Fibroblast of lung (primary cell): Measurements from ENCODE around the gene ST6GALNAC2. TPM values are rescaled to one million over a fixed set of nuclear protein-coding genes. Genes with fewer than 3 reads are reported as not detected.
"Not testable (repeated sequence)": the region's sequence is repeated elsewhere in the genome, so short reads cannot be mapped to it uniquely, and the experiment has no call there.

Source experiments
- DNase-seq, 2 donors: peaks; one replicate each; pipeline versions ENCODE4 v3.0.0 to v3.0.0-alpha.2; 2010; ENCODE audit warnings: low read depth in 2 of 2
- H2AFZ ChIP-seq: 2 replicates; pipeline ENCODE4 v1.5.1; 2012; ENCODE audit warnings: low read length, control low read depth, inconsistent platforms
- H3K27ac ChIP-seq: 2 replicates; pipeline ENCODE4 v1.5.1; 2011; ENCODE audit warnings: low read length, control low read depth; ENCODE audit not compliant: insufficient read depth
- H3K27me3 ChIP-seq: 2 replicates; pipeline ENCODE4 v1.5.1; 2011; ENCODE audit warnings: mild to moderate bottlenecking, low read length; ENCODE audit not compliant: control insufficient read depth, insufficient read depth
- H3K36me3 ChIP-seq: 2 replicates; pipeline ENCODE4 v1.5.1; 2011; ENCODE audit warnings: low read length; ENCODE audit not compliant: control insufficient read depth, insufficient read depth
- H3K4me1 ChIP-seq: 2 replicates; pipeline ENCODE4 v1.5.1; 2011; ENCODE audit warnings: low read length; ENCODE audit not compliant: control insufficient read depth, insufficient read depth; ENCODE audit errors: extremely low read depth
- H3K4me2 ChIP-seq: 2 replicates; pipeline ENCODE4 v1.5.1; 2011; ENCODE audit warnings: low read length, control low read depth; ENCODE audit not compliant: insufficient read depth; ENCODE audit errors: extremely low read depth
- H3K4me3 ChIP-seq, 4 experiments: fragments of 200-600 bp in 1 of 4; sonication (generic) in 1 of 4; replicated peaks in 1 of 4; 2 replicates each; pipeline ENCODE4 v1.5.1; 2011 to 2016; ENCODE audit warnings: low read length in 4 of 4, low read depth in 3 of 4, mild to moderate bottlenecking in 3 of 4, control low read depth in 2 of 4, inconsistent platforms in 1 of 4, mixed read lengths in 1 of 4; ENCODE audit not compliant: insufficient read depth in 1 of 4; ENCODE audit errors: control extremely low read depth in 1 of 4
- H3K79me2 ChIP-seq: 2 replicates; pipeline ENCODE4 v1.5.1; 2012; ENCODE audit warnings: mild to moderate bottlenecking, low read length, inconsistent platforms; ENCODE audit not compliant: control insufficient read depth, insufficient read depth
- H3K9ac ChIP-seq: 2 replicates; pipeline ENCODE4 v1.5.1; 2011; ENCODE audit warnings: mild to moderate bottlenecking, low read length, control low read depth; ENCODE audit not compliant: insufficient read depth
- H3K9me3 ChIP-seq: 2 replicates; pipeline ENCODE4 v1.5.1; 2012; ENCODE audit warnings: low read depth, low read length; ENCODE audit not compliant: control insufficient read depth, insufficient read depth
- H4K20me1 ChIP-seq: 2 replicates; pipeline ENCODE4 v1.5.1; 2011; ENCODE audit warnings: low read length; ENCODE audit not compliant: control insufficient read depth, insufficient read depth; ENCODE audit errors: extremely low read depth
- CTCF ChIP-seq, 2 donors: IDR thresholded peaks in 1 of 2; conservative IDR thresholded peaks in 1 of 2; 1 replicate in 1 of 2; 2 replicates in 1 of 2; pipeline ENCODE4 v1.5.1; 2011 to 2012; ENCODE audit warnings: low read length in 2 of 2, control low read depth in 1 of 2, inconsistent platforms in 1 of 2, low read depth in 1 of 2, mild to moderate bottlenecking in 1 of 2
- EZH2 ChIP-seq: IDR thresholded peaks from 2 replicates; pipeline ENCODE4 v1.5.1; 2012; ENCODE audit warnings: low read length, control low read depth, mild to moderate bottlenecking; ENCODE audit errors: missing control alignments
- polyA plus RNA-seq, 2 donors: library from polyadenylated mRNA; depleted of rRNA in 1 of 2; stranded (reverse) in 1 of 2; unstranded in 1 of 2; fragments of >200 nt; gene quantifications; 2 replicates each; pipeline ENCODE4 v1.2.1, GENCODE V29; 2011 to 2012; ENCODE audit warnings: missing spikeins in 1 of 2
- total RNA-seq: library from RNA; depleted of rRNA; stranded (reverse); fragments of >200 nt; gene quantifications from 2 replicates; pipeline ENCODE4 v1.2.1, GENCODE V29; 2014

Gene ST6GALNAC2
- total and polyA plus RNA-seq, 2 donors (not counting 1 experiment from before 2014, with no cell fraction given) = 0.42 to 0.83 TPM

DNA sequence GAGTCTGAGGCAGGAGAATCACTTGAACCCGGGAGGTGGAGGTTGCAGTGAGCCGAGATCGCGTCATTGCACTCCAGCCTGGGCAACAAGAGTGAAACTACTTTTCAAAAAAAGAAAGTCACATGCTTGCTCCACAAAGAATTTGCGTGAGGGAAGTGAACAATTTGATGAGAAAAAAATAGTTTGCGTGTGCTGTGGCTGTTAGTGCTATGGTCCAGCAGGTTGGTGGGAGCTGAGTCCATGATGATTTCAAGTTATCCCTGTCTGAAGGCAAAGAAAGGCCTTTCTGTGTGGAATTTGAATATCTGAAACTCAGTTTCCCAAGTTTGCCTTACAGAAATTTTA lies 24.8 kb downstream of the ST6GALNAC2 start:
- Histone ChIP-seq H3K4me3 (peak overlapping the region; percentile 6 to 42 (median 20)), H3K9ac (no peak overlapping the region), H3K4me2 (peak overlapping the region; percentile 75), H3K27ac (peak overlapping the region; percentile 46), H4K20me1 (no peaks in the 10 kb centered on the region), H3K27me3 (no peaks in the 10 kb centered on the region), H3K79me2 (peaks cover 41% of the 10 kb centered on the region), H3K9me3 (no peaks in the 10 kb centered on the region), H3K4me1 (peaks cover 17% of the 10 kb centered on the region), H2AFZ (no peak overlapping the region), H3K36me3 (no peaks in the 10 kb centered on the region)
- TF ChIP-seq CTCF (conservative IDR thresholded peaks at IDR 0.05 in 1 of 2, IDR thresholded peaks at IDR 0.05 in 1 of 2; ENCODE audit: low read depth in 1 of 2, low read length in 2 of 2) = no peak
- no peak for TF ChIP-seq EZH2
- DNase-seq = no peak

DNA sequence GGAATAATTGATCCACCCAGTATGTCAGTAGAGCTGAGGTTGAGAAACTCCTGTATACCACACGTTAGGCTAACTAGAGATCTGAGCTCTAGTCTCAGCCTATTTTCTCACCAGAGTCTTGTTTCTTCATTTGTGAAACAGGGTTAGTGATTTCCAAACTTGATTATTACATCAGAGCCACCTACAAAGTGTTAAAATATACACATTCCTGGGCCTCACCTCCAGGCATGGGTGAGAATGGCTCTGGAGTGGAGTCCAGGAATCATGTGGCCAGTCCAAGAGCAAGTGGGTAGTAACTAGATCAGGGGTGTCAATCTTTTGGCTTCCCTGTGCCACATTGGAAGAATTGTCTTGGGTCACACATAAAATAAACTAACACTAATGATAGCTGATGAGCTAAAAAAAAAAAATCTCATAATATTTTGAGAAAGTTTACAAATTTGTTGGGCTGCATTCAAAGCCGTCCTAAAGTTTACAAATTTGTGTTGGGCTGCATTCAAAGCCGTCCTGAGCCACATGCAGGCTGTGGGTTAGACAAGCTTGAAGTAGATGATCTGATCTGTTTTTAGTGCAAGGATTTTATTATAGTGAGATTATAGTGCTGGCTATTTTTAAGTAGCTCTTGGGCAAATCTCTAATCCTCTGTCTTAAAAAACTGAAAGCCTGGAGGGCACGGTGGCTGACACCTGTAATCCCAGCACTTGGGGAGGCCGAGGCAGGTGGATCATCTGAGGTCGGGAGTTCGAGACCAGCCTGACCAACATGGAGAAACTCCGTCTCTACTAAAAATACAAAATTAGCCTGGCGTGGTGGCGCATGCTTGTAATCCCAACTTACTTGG lies 25.4 kb downstream of the ST6GALNAC2 start:
- Histone ChIP-seq H3K27me3 (no peaks in the 10 kb centered on the region), H3K36me3 (no peaks in the 10 kb centered on the region), H3K27ac (no peak overlapping the region), H3K79me2 (peaks cover 41% of the 10 kb centered on the region), H3K9me3 (no peaks in the 10 kb centered on the region), H4K20me1 (no peaks in the 10 kb centered on the region), H3K9ac (no peak overlapping the region), H2AFZ (no peak overlapping the region), H3K4me3 (peak overlapping the region in 2 of 4 experiments; percentile 32 to 87), H3K4me2 (peak overlapping the region; percentile 62), H3K4me1 (peaks cover 17% of the 10 kb centered on the region)
- TF ChIP-seq EZH2 (no peak), CTCF (conservative IDR thresholded peaks at IDR 0.05 in 1 of 2, IDR thresholded peaks at IDR 0.05 in 1 of 2; ENCODE audit: low read depth in 1 of 2, low read length in 2 of 2) (no peak)
- no peak for DNase-seq

DNA sequence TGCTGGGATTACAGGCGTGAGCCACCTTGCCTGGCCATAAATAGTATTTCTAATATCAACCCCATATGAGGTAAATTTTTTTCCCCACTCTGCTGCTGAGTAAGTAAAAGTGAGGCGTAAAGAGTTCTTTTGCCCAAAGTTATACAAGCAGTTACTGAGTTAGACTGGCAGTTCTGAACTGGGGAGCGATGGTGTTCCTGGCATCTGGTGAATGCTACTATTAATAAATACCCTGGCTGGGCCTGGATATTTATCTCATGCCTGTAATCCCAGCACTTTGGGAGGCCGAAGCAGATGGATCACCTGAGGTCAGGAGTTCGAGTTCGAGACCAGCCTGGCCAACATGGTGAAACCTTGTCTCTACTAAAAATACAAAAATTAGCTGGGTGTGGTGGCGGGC lies 26.2 kb downstream of the ST6GALNAC2 start:
- H2AFZ ChIP-seq, H3K36me3 ChIP-seq, H4K20me1 ChIP-seq, H3K9ac ChIP-seq, H3K27ac ChIP-seq, H3K27me3 ChIP-seq, DNase-seq, H3K9me3 ChIP-seq: not testable (repeated sequence)
- Histone ChIP-seq H3K79me2 (peaks cover 41% of the 10 kb centered on the region), H3K4me3 (peak overlapping the region; percentile 80 to 99 (median 84)), H3K4me1 (peaks cover 17% of the 10 kb centered on the region), H3K4me2 (peak overlapping the region; percentile 99)
